NCI-H2196 (cell line): ENCODE measurements around the gene HLCS.
"Not testable (repeated sequence)": the region's sequence is repeated elsewhere in the genome, so short reads cannot be mapped to it uniquely, and the experiment has no call there.

ENCODE experiments used
- DNase-seq: peaks from one replicate; lab custom pipeline; 2025; ENCODE audit not compliant: unreplicated experiment; lab: John Stamatoyannopoulos, UW

The HLCS gene

DNA sequence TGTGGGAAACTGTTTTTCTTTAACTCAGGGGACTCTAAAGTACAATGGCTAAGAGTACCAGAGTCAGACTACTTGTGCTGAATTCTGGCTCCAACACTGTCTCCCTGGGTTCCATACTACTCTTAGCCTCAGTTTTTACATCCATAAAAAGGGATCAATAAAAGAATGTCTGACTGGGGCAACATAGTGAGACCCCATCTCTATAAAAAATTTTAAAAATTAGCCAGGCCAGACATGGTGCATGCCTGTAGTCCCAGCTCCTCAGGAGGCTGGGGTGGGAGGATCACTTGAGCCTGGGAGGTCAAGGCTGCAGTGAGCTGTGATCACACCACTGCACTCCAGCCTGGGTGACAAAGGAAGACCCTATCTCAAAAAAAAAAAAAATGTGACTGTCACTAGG, 150.4 kb downstream of the HLCS start:
- DNase-seq: not testable (repeated sequence)

DNA sequence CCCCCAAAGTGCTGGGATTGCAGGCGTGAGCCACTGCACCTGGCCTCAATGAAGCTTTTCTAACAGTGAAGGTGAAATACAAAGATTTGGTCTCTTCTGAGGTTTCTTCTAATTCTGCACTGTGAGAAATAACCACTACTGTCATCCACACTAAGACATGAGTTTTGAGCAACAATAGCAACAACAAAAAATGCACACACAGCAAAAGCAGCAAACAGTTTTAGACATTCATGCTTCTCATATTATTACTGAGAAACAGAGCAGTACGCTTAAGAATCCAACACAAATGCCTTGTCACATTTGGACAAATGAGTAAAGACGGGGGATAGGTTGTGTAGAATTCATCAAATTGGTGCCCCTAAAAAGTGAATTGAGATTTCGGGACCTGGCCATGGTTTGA, 151.2 kb downstream of the HLCS start:
- no peak for DNase-seq

DNA sequence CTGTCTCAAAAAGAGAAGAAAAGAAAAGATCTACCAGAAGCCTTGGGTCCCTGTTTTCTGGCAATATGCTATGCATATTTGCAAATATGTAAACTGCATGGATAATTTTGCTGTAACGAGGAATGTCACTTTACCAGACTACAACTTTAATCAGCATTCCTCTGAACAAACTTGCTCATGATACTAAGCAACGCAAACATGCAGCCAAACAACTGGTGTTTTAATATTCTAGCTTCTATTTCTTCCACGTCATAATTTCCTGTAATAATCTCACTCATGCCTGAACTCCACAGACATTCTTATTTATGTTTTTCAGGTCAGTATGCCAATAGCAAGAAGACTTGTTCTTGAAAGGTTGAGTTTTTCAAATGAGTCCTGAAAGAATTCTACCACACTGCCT, 153.4 kb downstream of the HLCS start:
- DNase-seq: no peak

DNA sequence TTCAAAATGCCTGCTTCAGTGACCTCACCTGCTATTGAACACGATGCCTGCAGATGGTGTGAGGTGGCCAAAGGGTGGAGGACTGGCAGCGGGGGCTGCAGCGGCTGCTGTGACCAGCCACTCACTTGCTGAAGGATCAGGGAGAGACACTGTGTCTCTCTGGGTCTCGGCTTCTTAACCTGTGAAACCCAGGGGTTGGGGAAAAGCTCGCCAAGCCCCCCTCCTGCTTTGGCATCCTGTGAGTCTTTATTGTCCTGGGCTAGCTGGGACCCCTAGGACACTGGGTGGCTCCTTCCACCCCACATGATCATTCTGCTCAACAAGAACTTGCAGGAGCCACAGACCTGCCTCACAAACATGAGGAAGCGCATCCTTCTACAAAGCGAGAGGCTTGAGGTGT, 154.7 kb downstream of the HLCS start:
- no peak for DNase-seq

DNA sequence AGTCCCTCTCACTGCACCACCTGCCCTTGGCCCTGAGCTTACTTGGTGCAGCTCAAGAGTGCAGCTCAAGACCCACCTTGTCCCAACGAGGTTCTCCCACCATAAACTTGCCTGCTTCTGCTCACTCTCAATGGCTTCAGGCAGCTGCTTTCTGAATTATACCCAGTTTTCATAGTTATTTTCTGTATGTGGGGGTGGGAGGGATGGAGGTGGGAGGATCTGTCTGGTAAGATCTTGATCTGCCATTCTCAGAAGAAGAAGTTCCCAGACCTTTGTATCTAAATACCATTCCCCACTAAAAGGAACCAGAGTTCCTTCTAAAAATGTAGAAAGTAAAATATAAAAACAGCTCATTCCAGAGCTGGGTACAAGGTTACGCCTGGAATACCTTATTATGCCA, 156.0 kb downstream of the HLCS start:
- DNase-seq: no peak

DNA sequence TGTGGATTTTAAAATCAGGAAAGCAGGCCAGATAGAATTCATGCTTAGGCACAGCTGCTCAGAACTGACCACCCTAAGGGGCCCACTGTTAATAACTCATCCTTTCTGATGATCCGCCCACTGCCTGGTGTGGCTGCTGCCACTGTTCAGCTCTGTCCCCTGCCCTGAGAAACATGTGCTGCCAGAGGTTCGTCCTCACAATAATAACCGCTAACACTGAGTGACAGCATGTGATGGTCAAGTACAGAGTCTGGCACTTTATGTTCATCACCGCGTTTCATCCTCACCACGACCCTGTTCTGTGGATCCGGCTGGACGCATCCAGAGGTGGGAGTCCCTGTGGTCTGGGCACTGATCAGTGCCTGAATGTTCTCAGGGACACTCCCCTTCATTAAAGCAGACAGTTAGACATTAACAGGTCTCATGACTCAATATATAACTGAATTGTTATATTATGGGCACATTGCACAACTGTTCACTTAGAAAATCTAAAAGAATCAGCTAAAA, 159.0 kb downstream of the HLCS start:
- no peak for DNase-seq

DNA sequence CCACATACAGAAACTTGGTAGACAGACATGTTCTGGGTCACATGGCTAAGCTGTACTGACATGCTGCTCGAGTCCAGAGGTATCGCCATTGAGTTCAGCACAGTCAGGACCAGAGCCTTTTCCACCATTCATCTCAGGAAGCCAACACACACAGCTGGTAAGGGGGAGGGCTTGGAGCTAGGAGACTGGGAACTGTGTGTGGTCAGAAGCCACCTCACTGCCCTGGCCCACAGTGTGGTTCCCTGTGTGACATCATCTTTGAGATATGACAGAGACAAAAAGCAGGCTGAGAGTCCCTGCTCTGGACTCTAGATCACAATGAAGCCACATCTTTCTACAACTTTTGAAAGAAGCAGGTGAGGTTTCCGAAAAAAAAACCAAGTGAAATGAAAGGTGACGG, 160.4 kb downstream of the HLCS start:
- DNase-seq: no peak

DNA sequence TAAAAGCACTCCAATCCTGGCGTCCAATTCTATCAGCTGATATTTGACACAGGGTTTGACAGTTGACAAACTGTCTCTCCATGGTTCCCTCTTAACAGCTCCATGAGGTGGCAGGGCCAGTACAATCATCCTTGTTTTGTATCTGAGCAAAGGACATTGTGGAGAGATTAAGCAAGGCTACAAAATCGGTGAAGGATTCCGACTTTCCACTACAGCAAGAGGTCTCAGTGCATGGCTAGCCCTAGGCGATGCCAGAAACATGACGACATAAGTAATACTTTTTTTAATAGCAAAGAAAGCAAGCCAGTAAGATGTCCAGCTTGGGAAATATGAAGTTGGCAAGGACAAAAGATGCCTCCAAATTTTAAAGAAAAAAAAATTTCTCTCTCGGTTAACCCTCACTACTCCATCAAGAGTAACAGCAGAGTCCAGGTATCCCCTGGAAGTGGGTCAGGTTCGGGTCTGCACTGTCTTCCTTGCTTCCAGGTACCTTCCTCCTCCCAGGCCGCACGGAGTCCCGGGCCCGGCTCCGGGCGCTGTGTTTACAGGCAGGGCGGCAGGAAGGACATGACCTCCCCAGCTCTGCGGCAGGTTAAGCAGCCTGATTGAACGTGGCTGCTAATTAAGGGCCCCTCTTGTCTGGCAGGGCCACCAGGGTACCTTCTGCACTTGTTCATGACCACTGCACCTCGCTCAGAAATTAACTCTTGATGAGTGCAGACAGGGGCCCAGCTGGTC, 161.4 kb downstream of the HLCS start:
- DNase-seq: no peak

DNA sequence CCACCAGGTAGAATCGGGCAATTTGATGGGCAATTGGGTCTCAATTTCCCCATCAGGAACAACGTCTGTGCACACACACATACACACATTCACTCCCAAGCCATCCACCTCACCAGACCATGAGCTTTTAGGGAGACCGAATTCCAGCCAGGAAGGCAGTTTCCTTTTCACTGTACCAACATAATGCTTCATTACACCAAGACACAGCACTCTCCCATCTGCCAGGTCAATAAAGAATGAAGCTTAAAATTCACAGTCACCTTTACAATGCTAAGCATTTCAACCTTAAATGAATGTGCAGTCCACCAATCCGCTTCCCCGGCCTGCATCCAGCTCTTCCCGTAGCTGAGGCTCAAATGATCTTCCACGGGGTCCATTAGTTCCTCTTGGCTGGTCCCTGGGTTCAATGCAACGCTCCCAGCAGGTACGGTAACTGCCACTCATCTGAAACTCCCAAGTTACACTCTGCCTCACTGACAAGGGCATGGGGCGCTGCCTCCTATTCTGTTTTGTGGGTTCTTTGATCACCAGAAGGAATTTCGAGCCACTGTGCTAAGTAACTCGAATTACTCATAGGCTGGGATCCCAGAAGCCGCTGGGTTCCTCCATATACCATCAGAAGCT, 162.5 kb downstream of the HLCS start:
- no peak for DNase-seq

DNA sequence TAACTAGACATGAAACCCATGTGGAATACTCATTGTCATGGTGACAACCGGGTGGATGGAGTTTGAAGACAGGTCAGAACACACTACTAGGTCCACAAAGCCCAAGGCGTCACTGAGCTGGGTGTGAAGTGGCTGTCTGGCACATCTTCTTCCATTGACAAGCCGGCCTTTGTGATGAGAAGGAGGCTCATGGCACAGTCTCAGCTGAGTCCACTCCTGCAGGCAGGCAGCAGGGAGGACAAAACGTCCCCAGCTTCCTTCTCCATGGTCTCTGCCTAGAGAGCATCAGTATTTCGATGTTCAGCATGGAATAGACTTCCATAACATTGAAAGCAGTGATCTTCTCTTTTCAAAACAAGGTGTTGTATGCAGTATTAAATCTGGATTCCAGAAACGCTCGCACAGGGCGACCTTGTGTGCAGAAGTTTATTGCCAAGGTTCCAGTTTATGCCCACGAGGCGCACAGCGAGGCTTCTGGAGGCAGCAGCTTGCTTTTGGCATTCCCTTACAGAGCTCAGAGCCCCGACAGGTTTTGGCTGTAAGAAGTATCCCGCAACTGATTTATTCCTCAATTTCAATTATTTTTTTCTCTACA, 163.3 kb downstream of the HLCS start:
- DNase-seq: no peak

DNA sequence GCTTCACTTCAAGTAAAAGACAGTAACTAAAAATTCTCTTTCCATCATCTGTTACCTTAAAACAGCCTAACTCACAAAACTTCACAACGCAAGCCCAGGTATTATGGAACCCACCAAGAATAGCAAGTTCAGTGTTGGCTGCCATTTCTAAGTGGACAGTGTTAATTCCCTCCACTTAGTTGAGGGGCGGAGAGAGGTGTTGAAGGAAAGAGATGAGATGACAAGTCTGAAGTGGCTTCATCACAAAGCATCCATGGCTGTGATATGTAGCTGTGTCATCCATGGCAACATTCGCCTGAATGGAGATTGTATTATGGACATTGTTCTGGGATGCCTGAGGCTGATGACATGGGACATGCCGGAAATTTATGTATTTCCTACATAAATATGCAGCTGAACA, 165.7 kb downstream of the HLCS start:
- no peak for DNase-seq

DNA sequence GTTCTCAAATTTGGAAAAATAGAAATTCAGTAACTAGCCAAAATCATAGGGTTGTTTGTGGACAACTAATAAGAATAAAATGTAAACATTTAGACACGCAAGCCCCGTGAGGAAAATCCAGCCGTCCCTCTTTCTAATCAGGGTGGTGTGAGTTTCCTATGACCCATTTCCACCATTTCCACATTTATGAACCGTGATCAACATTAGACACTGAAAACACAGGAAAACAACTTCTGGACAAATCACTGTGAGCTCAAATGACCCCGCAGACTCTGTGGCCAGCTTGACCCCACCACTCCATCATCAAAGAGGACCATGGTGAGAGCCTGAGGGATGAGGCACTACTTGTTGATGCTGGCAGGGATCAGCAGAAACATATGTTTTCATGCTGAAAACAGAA, 166.6 kb downstream of the HLCS start:
- no peak for DNase-seq

DNA sequence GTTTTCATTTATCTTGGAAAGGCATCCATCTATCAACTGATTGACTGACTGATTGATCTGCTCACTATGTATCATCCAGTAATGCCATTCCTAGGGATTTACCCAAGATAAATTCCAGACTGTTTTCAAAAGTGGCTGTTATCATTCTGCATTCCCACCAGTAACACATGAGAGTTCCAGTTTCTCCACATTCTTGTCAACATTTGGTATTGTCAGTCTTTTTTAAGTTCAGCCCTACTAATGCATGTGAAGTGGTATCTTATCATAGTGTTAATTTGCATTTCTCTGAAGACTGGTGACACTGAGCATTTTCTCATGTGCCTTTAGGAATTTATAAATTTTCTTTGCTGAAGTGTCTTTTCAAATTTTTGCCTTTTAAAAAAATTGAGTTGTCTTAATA, 168.0 kb downstream of the HLCS start:
- DNase-seq: no peak

DNA sequence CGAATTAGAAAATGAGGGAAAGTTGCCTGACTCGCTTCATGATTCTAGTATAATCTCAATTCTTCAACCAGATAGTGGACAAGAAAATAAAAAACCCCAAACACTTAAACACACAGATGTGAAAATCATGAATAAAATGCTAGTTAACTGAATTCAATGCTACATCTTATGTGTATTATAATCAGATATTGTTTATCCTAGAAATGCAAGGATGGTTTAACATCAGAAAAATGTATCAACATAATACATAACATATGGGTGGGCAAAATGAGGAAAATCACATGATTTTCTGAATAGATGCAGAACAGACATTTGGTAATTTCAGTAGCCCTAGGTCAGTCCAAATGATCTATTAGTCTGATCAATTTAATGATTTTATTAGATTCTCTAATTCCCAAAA, 170.4 kb downstream of the HLCS start:
- DNase-seq: no peak

DNA sequence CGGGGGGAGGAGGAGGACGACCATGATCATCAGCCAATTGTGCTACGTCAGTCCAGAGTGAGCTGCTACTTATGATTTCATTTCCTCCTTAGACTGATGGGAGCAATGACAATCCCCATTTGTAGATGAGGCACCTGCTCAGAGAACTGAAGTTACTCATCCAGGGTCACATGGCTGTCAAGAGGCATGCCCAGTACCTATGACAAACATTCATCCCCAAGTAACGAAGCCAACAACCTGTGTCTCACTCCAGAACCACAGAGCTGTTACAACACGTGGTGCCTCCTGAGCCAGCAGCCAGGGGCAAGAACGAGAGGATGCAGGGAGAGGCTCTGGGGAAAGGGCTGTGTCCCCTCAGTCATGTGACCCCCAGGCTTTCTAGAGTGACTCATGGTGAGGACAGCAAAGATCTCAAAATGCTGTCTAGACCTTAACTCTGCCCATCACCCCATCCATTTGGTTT, 173.9 kb downstream of the HLCS start:
- peak; percentile 59 for DNase-seq

DNA sequence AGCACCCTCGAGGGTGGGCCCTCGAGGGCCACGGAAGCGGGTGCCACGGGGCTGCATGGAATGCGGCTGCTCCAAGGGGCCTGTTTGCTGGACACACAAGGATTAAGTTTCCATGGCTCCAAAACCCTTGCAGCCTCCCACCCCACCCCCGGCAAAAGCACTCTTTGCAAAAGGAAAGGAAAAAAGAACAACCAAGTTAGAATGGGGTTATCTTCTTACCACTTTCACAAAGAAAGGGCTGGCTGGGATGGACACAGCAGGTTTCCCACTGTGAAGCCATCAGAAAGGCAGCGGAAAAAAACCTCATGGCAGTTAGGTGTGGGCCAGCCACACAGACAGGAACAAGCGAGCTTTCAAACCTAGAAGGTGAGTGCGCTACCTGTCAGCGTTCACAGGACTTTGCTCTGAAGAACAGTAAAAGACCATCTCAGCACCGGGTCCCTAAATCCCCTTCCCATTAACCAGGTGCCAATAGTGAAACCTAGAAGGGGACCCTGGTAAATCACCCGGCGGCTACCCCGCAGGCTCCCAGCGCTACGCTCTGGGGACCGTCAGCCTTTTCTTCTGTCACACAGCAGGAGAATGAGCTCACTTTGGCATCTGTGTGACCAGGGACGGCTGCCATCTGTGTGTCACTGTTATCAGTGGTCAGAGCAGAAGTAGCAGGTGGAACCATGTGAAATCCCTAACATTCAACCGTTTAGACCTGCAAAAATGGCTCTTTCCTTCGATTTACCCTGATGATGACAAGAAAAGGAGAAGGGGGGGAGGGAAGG, 174.6 kb downstream of the HLCS start:
- DNase-seq: no peak

DNA sequence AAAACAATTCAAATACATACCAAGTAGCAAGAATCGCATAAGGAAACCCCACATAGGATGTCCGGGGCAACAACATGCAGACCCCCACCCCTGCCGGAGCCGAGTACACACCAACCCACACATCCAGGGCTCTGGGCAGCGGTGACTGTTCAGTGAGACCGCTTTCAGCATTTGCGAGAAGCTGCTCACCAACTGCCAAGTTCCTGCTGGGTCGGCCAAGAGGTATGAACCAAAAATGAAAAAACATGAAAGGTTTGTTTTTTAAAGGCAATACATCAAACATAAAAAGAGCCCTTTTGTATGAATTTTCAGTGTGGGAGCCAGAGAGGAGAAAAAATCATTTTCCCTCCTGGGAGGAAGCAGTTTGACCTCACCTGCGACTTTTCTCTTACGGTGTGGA, 175.3 kb downstream of the HLCS start:
- no peak for DNase-seq

DNA sequence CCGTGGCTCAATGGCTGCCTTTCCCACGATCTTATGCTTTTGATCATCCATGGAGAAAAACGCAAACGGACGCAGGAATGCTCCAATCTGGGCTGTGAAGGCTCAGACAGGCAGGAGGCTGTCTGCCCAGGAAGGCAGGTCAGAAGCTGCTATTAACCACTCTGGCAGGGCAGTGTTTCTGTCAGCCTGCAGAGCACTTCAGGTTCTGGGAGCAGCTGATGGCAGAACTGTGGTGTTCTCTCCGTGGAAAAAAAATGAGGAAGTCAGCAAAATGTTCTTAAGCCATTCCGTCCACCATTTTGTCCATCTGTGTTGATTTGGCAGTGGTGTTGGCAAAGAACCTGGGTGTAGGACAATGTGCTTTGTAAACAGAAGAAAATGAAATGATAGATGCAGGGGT, 175.9 kb downstream of the HLCS start:
- DNase-seq: no peak

DNA sequence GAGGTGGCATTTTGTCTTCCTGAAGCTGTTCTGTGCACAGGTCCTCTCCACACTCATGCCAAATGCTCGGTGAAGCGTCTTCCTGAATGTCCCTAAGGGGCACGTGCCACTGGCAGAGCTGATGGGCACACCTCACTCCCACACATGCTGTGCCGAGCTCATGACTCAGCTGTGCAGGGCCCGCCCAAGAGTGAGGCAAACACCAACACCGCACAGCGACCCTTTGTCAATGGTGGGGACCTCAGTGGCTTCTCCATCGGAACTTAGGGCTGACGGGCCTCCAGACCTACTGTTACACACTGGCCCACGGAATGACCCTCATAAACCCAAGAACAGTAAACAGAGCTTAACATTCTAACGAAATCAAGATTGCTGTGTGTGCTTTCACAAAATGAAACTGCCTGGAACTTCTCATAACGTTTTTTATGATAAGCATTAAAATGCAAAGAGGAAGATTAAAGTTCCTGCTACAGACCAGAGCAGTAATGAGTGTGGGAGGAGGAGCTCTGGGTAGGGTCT, 178.3 kb downstream of the HLCS start:
- no peak for DNase-seq

DNA sequence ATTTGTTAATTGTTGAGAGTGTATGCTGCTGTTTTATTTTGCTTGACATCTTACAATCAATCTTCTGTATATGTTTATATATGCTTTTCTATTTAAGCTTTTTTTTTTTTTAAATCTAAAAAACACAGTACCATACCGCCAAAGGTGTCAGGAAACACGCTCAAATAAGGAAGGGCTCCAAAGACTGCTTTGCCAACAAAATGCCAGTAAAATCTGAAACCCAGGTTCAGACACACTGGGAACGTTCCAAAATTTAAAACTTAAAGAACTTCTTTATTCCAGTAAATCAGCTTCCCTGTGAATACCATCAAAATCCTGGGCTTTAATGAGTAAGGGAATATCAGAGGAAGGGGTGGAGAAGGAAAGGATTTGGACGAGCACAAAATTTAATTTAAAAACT, 180.3 kb downstream of the HLCS start:
- DNase-seq: no peak

DNA sequence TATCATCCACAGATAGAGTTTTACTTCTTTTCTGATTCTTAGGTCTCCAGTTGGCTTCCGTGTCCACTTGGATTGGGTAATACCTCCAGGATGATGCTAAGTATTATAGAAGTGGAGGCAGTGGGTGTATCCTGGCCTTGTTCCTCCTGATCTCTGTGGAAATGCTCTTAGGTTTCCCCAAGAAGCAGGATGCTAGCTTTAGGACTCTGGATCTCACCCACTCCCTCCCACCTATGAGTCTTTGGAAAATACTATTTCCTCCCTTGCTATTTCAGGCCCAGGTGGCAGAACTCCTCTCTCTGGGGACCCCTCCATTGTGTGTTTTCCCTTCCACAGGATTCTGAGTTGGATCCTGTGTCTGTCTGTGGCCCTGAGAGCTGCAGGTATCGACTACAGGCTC, 180.9 kb downstream of the HLCS start:
- DNase-seq: no peak
